GM23338 (cell line): ENCODE measurements around the gene HMGN4. TPM values are rescaled to one million over a fixed set of nuclear protein-coding genes. Genes with fewer than 3 reads are reported as not detected.

Experiments used
- ATAC-seq: fragments of 200-7000 bp; cut with Tn5 transposase; 3 replicates; pipeline ENCODE4 v1.9.1; 2020
- DNase-seq: peaks from one replicate; pipeline ENCODE4 v3.0.0-alpha.2; 2015; ENCODE audit warnings: low spot score
- H2AFZ ChIP-seq: fragments of 200-600 bp; sonication (generic); 2 replicates; pipeline ENCODE4 v1.8.0; 2016; ENCODE audit warnings: antibody characterized with exemption, mild to moderate bottlenecking, moderate library complexity
- H3F3A ChIP-seq: fragments of 200-600 bp; sonication (generic); replicated peaks from 2 replicates; pipeline ENCODE4 v1.8.0; 2017; ENCODE audit warnings: antibody characterized with exemption, mixed run types, low read depth
- H3K27ac ChIP-seq: fragments of 200-600 bp; sonication (generic); 2 replicates; pipeline ENCODE4 v1.6.1; 2016; ENCODE audit warnings: low read depth
- H3K27me3 ChIP-seq: fragments of 200-600 bp; sonication (generic); 2 replicates; pipeline ENCODE4 v1.8.0; 2016; ENCODE audit warnings: mild to moderate bottlenecking, mixed run types, moderate library complexity; ENCODE audit not compliant: insufficient read depth
- H3K36me3 ChIP-seq: fragments of 200-600 bp; sonication (generic); 2 replicates; pipeline ENCODE4 v1.8.0; 2016; ENCODE audit warnings: mild to moderate bottlenecking; ENCODE audit not compliant: insufficient read depth
- H3K4me1 ChIP-seq: fragments of 200-600 bp; sonication (generic); 2 replicates; pipeline ENCODE4 v1.8.0; 2016; ENCODE audit warnings: mild to moderate bottlenecking, moderate library complexity; ENCODE audit not compliant: insufficient read depth
- H3K4me2 ChIP-seq: fragments of 200-600 bp; sonication (generic); 2 replicates; pipeline ENCODE4 v1.7.1; 2017; ENCODE audit warnings: mixed run types
- H3K4me3 ChIP-seq: fragments of 200-600 bp; sonication (generic); 2 replicates; pipeline ENCODE4 v1.6.1; 2016; ENCODE audit warnings: mixed run types
- H3K79me2 ChIP-seq: fragments of 200-600 bp; sonication (generic); replicated peaks from 2 replicates; pipeline ENCODE4 v1.8.0; 2017; ENCODE audit warnings: mild to moderate bottlenecking; ENCODE audit not compliant: insufficient read depth
- H3K9me2 ChIP-seq: fragments of 200-600 bp; sonication (generic); 2 replicates; pipeline ENCODE4 v1.8.0; 2017; ENCODE audit not compliant: insufficient read depth
- H4K20me1 ChIP-seq: fragments of 200-600 bp; sonication (generic); replicated peaks from 2 replicates; pipeline ENCODE4 v1.8.0; 2017; ENCODE audit warnings: mild to moderate bottlenecking; ENCODE audit not compliant: insufficient read depth
- H3K27ac Mint-ChIP-seq: 2 replicates; pipeline ENCODE4 v1.8.0; 2020; ENCODE audit warnings: inconsistent platforms, mild to moderate bottlenecking, moderate library complexity, mixed read lengths
- H3K27me3 Mint-ChIP-seq: 3 replicates; pipeline ENCODE4 v1.8.0; 2022; ENCODE audit warnings: low read depth, mild to moderate bottlenecking, moderate library complexity, mixed read lengths, inconsistent platforms; ENCODE audit not compliant: insufficient read depth, poor library complexity
- H3K36me3 Mint-ChIP-seq: 3 replicates; pipeline ENCODE4 v1.8.0; 2021; ENCODE audit warnings: low read depth, mild to moderate bottlenecking, inconsistent platforms, moderate library complexity, mixed read lengths
- H3K4me1 Mint-ChIP-seq: 3 replicates; pipeline ENCODE4 v1.8.0; 2020; ENCODE audit warnings: mild to moderate bottlenecking, inconsistent platforms, mixed read lengths
- H3K4me3 Mint-ChIP-seq: 3 replicates; pipeline ENCODE4 v1.8.0; 2021; ENCODE audit warnings: moderate library complexity, mild to moderate bottlenecking, inconsistent platforms, mixed read lengths
- H3K9me3 Mint-ChIP-seq: 3 replicates; pipeline ENCODE4 v1.8.0; 2020; ENCODE audit warnings: moderate library complexity, mild to moderate bottlenecking, inconsistent platforms, mixed read lengths
- CREB1 ChIP-seq: fragments of 250-450 bp; sonication (Bioruptor Pico); IDR thresholded peaks from 2 replicates; pipeline ENCODE4 v1.5.0; 2020; ENCODE audit warnings: low read depth, mild to moderate bottlenecking, moderate library complexity
- JUNB ChIP-seq: IDR thresholded peaks from one replicate; pipeline ENCODE4 v1.6.1; 2016; ENCODE audit warnings: antibody characterized with exemption; ENCODE audit not compliant: unreplicated experiment
- NANOG ChIP-seq: IDR thresholded peaks from 2 replicates; pipeline ENCODE4 v1.6.1; 2016; ENCODE audit warnings: antibody characterized with exemption, borderline replicate concordance
- POLR2AphosphoS5 ChIP-seq: IDR thresholded peaks from 2 replicates; pipeline ENCODE4 v1.6.1; 2016; ENCODE audit warnings: antibody characterized with exemption, low read depth
- STAT1 ChIP-seq: IDR thresholded peaks from one replicate; pipeline ENCODE4 v1.6.1; 2016; ENCODE audit warnings: antibody characterized with exemption; ENCODE audit not compliant: unreplicated experiment
- ZNF114 ChIP-seq: fragments of 250-450 bp; sonication (Bioruptor Pico); IDR thresholded peaks from 2 replicates; pipeline ENCODE4 v1.5.0; 2020; ENCODE audit warnings: mild to moderate bottlenecking, moderate library complexity
- ZNF331 ChIP-seq: fragments of 250-450 bp; sonication (Bioruptor Pico); IDR thresholded peaks from 2 replicates; pipeline ENCODE4 v1.5.0; 2020; ENCODE audit warnings: low read depth, mild to moderate bottlenecking, moderate library complexity
- ZNF462 ChIP-seq: fragments of 250-450 bp; sonication (Bioruptor Pico); IDR thresholded peaks from 2 replicates; pipeline ENCODE4 v1.5.0; 2020; ENCODE audit warnings: mild to moderate bottlenecking, moderate library complexity
- polyA plus RNA-seq: library from polyadenylated mRNA; unstranded; fragments of >200 nt; fragmentation: Nextera tagmentation; extraction: Ambion mirVana; gene quantifications from 2 replicates; pipeline ENCODE4 v1.2.1, GENCODE V29; 2016
- total RNA-seq: library from RNA; depleted of rRNA; stranded (reverse); fragments of >200 nt; shearing (Covaris generic); gene quantifications from 2 replicates; pipeline ENCODE4 v1.2.3, GENCODE V29; 2014
- TF ChIP-seq, protein P1 (sequence below), 2 experiments: fragments of 200-600 bp in 1 of 2; sonication (generic) in 1 of 2; conservative IDR thresholded peaks; 2 replicates each; pipeline versions ENCODE4 v1.5.1 to v1.6.1; 2016 to 2017; ENCODE audit warnings: antibody characterized with exemption in 2 of 2, low read depth in 2 of 2, mild to moderate bottlenecking in 2 of 2, moderate library complexity in 1 of 2

Gene HMGN4
- total and polyA plus RNA-seq, 2 experiments from 2014 or later, result 35.3 to 91.4 TPM

DNA sequence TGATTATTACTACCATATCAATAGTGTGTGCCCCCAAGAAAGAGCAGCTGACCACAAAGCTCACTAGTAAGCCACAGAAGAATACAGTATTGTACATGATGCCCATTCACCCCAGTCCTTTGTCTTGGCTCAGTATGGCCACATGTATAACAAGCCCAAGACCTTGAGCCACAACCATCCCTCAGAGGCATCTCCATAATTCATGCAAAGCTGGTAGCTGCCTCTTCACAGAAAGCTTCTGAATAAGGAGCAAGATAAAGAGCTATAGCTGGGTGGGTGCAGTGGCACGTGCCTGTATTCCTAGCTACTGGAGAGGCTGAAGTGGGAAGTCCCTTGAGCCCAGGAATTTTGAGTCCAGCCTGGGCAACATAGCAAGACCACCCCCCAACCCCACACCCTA is 42.9 kb upstream of the HMGN4 start (continued):
- no peak for TF ChIP-seq ZNF462 (CRISPR knock-in tag)

DNA sequence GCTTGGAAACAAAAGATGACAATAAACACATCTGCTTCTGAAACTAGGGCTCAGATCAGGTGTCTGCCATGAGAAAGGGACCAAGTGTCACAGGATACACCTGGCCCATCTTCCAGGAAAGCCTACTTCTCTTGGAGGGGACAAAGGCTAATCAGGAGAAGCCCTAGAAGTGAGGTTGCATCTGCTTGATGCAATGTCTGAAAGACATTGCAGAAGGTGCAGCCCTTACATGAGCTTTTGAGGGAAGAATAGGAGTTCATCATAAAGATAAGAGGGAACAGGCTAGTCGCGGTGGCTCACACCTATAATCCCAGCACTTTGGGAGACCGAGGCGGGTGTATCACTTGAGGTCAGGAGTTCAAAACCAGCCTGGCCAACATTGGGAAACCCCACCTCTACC is 40.6 kb upstream of the HMGN4 start:
- Histone ChIP-seq H3K9me2 (0 out of 2 replicates have a peak, but pooled peaks cover 5% of the 10 kb centered on the region), H3K4me3 (no peak overlapping the region), H4K20me1 (no peaks in the 10 kb centered on the region), H3K4me1 (peaks cover 4% of the 10 kb centered on the region; the same call in 1 of the 2 replicates), H3K79me2 (no peaks in the 10 kb centered on the region), H3K27ac (no peak overlapping the region), H3K27me3 (peaks cover 26% of the 10 kb centered on the region), H3K36me3 (no peaks in the 10 kb centered on the region), H2AFZ (no peak overlapping the region), H3F3A (peaks cover 6% of the 10 kb centered on the region; the same call in 1 of the 2 replicates), H3K4me2 (no peak overlapping the region)
- peaks cover 25% of the 10 kb centered on the region for H3K27me3 Mint-ChIP-seq
- H3K9me3 Mint-ChIP-seq, result no peaks in the 10 kb centered on the region
- ATAC-seq (no peak), DNase-seq (no peak)
- no peak overlapping the region for H3K27ac Mint-ChIP-seq
- H3K36me3 Mint-ChIP-seq, result no peaks in the 10 kb centered on the region
- H3K4me3 Mint-ChIP-seq, result no peak overlapping the region
- H3K4me1 Mint-ChIP-seq, result peaks cover 12% of the 10 kb centered on the region
- TF ChIP-seq, protein P1, sequence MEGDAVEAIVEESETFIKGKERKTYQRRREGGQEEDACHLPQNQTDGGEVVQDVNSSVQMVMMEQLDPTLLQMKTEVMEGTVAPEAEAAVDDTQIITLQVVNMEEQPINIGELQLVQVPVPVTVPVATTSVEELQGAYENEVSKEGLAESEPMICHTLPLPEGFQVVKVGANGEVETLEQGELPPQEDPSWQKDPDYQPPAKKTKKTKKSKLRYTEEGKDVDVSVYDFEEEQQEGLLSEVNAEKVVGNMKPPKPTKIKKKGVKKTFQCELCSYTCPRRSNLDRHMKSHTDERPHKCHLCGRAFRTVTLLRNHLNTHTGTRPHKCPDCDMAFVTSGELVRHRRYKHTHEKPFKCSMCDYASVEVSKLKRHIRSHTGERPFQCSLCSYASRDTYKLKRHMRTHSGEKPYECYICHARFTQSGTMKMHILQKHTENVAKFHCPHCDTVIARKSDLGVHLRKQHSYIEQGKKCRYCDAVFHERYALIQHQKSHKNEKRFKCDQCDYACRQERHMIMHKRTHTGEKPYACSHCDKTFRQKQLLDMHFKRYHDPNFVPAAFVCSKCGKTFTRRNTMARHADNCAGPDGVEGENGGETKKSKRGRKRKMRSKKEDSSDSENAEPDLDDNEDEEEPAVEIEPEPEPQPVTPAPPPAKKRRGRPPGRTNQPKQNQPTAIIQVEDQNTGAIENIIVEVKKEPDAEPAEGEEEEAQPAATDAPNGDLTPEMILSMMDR (conservative IDR thresholded peaks at IDR 0.05; ENCODE audit: low read depth in 2 of 2), result no peak
- TF ChIP-seq NANOG, result no peak
- no peak for TF ChIP-seq ZNF331 (CRISPR knock-in tag)
- TF ChIP-seq STAT1, result no peak
- no peak for TF ChIP-seq CREB1 (CRISPR knock-in tag)
- no peak for TF ChIP-seq JUNB
- TF ChIP-seq ZNF462 (CRISPR knock-in tag), result no peak
- no peak for TF ChIP-seq POLR2AphosphoS5
- no peak for TF ChIP-seq ZNF114
